Esophagus muscularis mucosa (tissue), 4 donors: Measurements from ENCODE around the gene POLRMT.

Source experiments
- EP300 ChIP-seq: sonication (generic); formaldehyde crosslinking; IDR thresholded peaks from one replicate; pipeline ENCODE4 v1.6.1; 2017; ENCODE audit warnings: antibody characterized with exemption
- POLR2A ChIP-seq: fragments of 450-650 bp; IDR thresholded peaks from one replicate; pipeline ENCODE4 v1.6.1; 2017; ENCODE audit warnings: antibody characterized with exemption, moderate library complexity, mild to moderate bottlenecking, low read depth
- POLR2AphosphoS5 ChIP-seq, 2 donors: sonication (generic); formaldehyde crosslinking; IDR thresholded peaks; one replicate each; pipeline ENCODE4 v1.6.1; 2017; ENCODE audit warnings: antibody characterized with exemption in 2 of 2
- TF ChIP-seq, protein P1 (sequence below), 3 experiments: fragments of 200-600 bp in 2 of 3; fragments of 450-650 bp in 1 of 3; sonication (generic) in 2 of 3; IDR thresholded peaks; one replicate each; pipeline ENCODE4 v1.5.1; 2017 to 2019; ENCODE audit warnings: antibody characterized with exemption in 3 of 3, mild to moderate bottlenecking in 2 of 3, moderate library complexity in 1 of 3

DNA sequence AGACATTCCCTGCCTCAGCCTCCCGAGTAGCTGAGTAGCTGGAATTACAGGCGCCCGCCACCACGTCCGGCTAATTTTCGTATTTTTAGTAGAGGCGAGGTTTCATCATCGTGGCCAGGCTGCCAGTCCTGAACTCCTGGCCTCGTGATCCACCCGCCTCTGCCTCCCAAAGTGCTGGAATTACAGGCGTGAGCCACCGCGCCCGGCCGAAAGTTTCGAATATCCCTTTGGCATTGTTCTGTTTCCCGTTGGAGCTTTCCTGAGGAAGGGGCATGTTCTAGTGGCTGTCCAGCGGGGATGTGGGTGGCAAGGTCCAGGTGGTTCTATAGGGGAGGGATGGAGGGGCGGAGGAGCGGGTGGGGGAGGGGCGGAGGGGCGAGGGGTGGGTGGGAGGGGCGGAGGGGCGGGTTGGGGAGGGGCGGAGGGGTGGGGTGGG, 63.1 kb downstream of the POLRMT start:
- TF ChIP-seq, protein P1, sequence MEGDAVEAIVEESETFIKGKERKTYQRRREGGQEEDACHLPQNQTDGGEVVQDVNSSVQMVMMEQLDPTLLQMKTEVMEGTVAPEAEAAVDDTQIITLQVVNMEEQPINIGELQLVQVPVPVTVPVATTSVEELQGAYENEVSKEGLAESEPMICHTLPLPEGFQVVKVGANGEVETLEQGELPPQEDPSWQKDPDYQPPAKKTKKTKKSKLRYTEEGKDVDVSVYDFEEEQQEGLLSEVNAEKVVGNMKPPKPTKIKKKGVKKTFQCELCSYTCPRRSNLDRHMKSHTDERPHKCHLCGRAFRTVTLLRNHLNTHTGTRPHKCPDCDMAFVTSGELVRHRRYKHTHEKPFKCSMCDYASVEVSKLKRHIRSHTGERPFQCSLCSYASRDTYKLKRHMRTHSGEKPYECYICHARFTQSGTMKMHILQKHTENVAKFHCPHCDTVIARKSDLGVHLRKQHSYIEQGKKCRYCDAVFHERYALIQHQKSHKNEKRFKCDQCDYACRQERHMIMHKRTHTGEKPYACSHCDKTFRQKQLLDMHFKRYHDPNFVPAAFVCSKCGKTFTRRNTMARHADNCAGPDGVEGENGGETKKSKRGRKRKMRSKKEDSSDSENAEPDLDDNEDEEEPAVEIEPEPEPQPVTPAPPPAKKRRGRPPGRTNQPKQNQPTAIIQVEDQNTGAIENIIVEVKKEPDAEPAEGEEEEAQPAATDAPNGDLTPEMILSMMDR (IDR thresholded peaks at IDR 0.05): no peak
- TF ChIP-seq EP300 (no peak), POLR2A (no peak), POLR2AphosphoS5 (IDR thresholded peaks at IDR 0.05) (no peak)
